Astrocyte of the hippocampus (primary cell): Measurements from ENCODE around the gene MFSD2B.
A peak's percentile ranks its signal among the peaks of the same experiment; 100 is the strongest.
"Not testable (repeated sequence)": the region's sequence is repeated elsewhere in the genome, so short reads cannot be mapped to it uniquely, and the experiment has no call there.

Experiments used
- DNase-seq: peaks from one replicate; pipeline ENCODE4 v3.0.0; 2011; ENCODE audit warnings: low read depth, low spot score

Gene MFSD2B, protein sequence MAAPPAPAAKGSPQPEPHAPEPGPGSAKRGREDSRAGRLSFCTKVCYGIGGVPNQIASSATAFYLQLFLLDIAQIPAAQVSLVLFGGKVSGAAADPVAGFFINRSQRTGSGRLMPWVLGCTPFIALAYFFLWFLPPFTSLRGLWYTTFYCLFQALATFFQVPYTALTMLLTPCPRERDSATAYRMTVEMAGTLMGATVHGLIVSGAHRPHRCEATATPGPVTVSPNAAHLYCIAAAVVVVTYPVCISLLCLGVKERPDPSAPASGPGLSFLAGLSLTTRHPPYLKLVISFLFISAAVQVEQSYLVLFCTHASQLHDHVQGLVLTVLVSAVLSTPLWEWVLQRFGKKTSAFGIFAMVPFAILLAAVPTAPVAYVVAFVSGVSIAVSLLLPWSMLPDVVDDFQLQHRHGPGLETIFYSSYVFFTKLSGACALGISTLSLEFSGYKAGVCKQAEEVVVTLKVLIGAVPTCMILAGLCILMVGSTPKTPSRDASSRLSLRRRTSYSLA

DNA sequence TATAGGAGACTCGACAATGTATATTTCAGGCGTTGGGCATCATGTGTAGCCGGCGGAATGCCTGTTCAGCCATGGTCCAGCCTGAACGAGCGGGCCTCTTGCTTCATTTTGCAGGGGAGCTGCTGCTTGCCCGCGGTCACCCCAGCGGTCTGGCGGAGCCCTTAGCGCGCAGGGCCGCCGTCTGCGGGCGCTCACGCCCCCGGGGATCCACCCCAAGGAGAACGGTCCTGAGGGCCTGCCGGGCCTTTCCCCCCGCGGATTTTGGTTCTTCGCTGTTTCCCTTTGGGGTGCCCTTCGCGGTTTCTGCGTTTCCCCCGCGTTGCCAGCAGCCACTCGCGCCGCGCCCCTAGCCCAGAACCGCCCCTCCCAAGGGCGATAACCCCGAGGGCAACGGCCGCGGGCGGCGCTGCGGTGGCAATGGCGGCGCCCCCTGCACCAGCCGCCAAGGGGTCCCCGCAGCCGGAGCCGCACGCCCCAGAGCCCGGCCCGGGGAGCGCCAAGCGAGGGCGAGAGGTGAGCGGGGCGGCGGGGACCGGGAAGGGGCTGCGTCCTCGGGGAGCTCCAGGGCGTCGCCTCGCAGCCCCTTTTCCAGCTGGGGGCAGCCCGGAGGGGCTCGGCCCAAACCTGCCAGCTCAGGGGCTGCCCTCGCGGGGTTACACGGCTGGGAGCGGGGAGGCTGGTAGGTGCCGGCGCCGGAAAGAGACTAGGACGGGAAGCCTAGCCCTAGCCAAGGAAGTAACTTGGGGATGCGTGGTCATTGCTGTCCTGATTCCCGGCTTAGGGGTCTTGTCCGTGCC is at the start of gene MFSD2B:
Gene MFSD2B (plus strand): TSS at position 406 of the 797 bp plus-strand sequence. CDS start 12 bp downstream, at position 418.
- DNase-seq: peak; percentile 36

DNA sequence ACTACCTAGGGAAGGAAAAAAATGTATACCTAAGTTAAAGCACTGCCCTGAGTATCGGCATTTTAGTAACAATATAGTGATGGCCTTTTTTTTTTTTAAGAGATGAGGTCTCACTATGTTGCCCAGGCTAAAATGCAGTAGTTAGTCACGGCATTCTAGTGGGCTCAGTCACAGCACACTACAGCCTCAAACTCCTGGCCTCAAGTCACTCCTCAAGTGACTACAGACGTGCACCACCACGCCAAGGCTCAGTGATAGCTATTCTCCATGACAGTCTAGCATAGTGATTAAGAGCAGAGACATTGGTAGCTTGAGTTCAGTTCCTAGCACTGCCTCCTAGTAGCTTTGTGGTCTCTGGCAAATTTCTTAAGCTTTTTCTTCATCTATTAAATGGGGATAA is 42.0 kb upstream of the MFSD2B start:
- no peak for DNase-seq

DNA sequence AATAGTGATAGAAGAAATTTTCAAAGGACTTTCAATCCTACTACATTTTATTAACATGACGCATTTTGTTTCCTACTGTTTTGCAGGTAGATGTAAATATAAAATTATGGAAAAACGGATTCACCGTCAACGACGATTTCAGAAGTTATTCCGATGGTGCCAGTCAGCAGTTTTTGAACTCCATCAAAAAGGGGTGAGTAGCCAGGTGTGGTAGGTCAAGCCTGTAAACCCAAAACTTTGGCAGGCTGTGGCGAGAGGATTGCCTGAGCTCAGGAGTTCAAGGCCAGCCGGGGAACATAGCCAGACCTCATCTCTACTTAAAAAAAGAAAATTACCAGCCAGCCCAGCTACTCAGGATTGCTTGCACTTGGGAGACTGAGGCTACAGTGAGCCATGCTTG is 33.0 kb upstream of the MFSD2B start:
- no peak for DNase-seq

DNA sequence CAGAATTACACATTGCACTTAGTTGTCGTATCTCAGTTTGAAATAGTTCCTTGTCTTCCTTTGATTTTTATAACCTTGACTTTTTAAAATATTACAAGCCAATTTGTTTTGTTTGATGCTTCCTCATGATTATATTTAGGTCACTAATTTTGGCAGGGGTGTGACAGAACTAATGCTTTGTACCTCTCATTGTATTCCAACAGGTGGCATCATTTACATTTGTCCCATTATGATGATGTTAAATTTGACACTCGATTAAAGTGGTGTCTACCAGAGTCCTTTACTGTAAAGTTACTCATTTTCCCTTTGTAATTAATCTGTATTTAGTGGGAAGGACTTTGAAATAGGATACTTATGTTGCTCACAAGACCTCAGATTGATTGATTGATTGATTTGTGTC is 21.5 kb upstream of the MFSD2B start:
- DNase-seq: peak; percentile 12

DNA sequence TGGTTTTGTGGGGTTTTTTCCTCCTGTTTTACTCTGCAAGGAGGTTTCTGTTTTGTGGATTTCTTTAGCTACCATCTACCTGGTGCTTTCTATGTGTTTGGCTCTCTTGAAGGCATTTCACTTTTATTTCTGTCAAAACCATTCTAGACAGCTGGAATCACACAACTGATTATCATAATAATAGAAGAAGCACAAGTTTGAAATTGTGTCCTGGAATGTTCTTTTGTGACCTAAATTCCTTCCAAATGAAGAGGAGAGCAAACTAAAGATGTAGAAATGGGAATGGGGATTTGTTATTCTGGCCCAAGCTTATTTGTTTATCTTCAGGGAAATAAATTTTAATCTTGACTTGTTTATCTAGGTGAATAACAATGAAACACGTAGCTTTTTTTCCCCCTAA is 17.0 kb upstream of the MFSD2B start:
- DNase-seq: no peak

DNA sequence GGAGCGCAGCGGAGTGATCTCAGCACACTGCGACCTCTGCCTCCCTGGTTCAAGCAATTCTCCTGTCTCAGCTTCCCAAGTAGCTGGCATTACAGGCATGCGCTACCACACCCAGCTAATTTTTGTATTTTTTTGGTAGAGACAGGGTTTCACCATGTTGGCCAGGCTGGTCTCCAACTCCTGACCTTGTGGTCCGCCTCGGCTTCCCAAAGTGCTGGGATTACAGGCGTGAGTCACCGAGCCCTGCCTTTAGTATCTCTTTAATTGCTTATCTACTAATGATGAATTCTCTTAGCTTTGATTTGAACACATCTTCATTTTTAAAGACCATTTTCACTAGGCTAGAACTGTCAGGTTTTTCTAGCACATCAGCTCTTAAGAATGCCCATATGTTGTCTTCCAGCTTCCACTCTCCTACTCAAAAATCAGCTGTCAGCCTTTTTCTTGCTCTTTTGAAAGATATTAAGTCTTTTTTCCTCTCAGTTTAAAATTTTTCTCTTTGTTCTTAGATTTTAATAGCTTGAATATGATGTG is 16.1 kb upstream of the MFSD2B start:
- no peak for DNase-seq

DNA sequence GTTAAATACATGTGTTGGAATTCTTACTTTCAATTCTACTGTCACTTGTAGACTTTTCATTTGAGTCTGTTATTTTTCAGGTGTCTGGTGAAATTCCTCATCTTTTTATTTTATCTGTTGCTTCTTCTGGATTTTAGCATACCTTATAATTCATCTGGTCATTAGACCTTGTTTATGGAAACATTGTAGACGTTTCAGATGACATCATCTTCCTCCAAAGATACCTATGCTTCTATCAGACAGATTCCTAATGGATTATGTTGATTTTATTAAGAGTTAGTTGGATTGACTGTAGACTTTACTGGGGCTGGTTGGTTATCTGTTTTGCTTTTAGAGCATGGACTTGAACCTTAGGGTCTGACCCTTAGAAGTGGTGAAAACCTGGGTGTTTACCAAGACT is 15.3 kb upstream of the MFSD2B start:
- DNase-seq: no peak

DNA sequence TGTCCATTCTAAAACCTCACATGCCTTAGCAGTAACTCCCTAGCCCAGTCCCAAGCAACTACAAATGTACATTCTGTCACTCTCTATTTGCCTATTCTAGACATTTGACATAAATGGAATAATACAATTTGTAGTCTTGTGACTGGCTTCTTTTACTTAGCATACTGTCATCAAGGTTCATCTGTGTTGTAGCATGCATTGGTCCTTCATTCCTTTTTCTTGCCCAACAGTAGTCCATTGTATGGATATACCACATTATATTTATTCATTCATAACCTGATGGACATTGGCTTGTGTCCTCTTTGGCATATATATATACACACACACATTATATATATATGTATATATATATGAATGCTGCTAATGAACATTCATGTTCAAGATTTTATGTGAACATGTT is 2.2 kb upstream of the MFSD2B start:
- DNase-seq: no peak

DNA sequence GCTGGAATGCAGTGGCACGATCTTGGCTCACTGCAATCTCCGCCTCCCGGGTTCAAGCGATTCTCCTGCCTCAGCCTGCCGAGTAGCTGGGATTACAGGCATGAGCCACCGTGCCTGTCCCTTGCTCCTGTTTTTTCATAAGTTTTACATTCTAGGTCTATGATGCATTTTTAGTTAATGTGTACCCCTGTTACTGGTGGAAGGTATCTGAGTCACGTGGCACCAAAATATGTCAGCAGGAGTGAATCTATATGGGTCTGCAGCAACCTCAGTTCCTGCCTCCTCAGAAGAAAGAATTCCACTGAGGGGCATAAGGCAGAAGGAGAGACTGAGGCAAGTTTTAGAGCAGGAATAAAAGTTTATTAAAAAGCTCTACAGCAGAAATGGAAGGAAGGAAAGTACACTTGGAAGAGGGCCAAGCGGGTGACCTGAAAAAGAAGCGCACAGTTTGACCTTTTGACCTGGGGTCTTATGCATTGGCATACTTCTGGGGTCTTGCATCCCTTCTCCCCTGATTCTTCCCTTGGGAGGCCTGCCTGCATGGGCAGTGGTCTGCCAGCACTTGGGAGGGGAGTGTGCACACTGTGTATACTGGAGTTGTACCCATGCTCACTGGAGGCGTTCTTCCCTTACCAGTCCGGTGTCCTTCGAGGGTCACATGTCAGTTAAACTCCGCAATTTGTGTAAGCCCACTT is 1.1 kb upstream of the MFSD2B start:
- DNase-seq: no peak

DNA sequence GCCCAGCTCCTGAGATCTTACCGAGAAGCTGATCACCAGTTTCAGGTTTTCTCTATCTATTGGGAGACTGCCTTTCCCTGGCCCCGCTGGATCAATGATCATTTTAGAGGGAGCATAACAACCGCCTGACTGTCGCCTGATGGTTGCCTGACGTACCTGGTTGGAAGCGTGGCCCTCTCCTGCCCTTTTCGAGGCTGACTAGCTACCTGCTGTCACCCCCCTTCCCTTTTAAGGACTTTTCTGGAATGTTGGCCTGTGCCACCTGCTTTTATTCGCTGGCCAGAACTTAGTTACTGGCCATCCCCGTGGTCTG is 562 bp upstream of the MFSD2B start:
- no peak for DNase-seq

DNA sequence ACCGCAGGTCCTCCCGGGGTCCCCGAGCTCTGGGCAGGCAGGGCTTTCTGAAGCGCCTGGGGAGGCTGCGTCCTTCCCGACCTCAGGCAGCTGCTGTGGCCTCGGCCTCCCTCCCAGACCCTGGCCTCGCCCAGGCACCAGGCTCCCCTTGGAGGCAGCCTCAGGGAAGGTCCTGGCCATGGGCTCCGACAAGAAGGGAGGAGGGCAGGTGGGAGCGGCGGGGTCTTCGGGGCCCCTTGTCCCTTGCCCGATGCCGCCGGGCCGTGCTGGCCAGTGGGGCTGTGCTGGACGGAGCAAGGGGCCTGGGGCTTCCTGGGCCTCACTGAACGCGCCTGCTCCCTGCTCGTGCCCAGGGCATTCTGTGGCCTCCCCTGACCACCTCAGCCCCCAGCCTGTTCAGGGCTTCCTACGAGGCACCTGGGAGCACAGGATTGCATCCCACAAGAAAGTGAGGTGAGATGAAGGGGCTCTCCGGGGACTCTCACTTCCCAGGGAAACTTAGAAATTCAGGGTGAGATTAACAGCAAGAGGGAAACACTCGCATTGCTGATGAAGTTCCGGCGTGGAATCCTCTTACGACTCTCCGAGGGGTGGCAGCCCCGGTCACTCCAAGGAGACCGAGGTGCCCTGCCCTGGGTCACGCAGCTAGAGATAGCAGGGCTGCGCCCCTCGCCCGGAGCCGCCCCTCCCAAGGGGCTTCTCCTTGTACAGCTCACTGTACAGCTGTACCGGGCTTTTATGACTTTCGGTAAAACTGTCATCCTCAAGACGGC is 778 bp downstream of the MFSD2B start:
- DNase-seq: no peak

DNA sequence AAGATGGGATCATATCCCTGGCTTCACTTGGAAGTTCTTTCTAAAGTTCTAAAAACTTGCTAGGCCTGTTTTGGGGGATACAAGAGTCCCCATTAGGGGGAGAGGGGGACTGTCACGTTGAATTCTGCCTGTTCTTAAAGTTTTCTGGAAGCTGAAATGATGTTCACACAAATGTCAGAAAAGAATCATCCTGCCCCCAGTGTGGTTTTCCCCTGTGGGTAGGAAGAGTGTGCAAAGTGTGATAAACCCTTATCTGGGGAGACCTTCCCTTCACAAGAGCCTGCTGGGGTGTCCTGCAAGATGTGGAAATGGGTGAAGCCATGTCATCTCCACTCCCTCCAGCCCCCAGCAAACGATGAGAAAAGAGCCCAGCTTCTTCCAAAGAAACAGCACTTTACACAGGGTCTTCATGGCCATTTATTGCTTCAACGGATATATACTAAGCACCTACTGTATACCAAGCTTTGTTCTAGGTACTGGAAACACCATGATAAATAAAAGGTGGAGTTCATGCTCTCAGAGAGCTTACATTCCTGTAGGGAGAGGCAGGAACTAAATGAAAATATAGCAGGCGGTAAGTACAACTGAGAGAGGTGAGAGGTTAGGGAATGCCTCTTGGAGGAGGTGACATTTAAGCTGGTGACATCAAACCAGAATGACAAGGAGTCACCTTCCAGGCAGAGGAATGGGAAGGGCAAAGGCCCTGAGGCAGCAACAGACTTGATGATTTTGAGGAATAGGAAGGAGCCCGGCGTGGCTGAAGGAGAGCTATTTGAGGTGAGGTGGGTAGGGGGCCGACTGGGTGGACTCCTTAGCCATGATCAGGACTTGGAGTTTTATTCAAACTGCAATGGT is 1.6 kb downstream of the MFSD2B start:
- DNase-seq: no peak

DNA sequence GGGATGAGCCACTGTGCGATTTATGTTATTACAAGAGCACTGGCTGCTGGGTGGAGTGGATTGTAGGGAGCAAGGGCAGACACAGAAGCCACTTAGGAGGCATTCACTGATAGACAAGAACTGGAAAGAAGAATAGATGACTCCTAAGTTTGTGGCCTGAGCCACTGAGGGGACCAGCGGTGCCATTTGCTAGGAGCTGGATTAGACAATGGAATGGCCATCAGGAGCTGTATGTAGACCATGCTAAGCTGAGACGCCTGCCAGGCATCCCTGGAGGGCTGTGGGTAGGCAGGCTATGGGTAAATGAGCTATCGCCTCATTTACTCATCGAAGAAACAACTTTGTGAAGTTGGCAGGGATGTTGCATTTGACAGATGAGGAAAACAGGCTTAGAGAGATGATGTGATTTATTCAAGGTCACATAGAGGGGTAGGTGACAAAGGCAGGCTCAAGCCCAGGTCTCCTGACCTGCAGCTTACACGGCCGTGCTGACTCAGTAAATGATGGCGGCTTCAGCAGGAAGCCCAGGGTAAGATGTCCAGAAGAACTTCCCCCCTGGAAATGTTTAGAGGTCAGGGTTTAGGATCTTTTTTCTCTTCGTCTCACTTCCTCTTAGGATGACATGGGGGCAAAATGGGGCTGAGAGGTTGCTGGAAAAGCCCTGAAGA is 2.8 kb downstream of the MFSD2B start:
- no peak for DNase-seq

DNA sequence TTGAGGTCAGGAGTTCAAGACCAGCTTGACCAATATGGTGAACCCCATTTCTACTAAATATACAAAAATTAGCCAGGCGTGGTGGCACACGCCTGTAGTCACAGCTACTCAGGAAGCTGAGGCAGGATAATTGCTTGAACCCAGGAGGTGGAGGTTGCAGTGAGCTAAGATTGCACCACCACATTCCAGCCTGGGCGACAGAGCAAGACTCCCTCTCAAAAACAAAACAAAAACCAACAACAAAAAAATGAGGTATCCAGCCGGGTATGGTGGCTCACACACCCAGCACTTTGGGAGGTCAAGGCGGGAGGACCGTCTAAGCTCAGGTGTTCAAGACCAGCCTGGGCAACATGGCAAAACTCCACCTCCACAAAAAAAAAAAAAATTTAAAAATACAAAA is 5.0 kb downstream of the MFSD2B start:
- DNase-seq: not testable (repeated sequence)

DNA sequence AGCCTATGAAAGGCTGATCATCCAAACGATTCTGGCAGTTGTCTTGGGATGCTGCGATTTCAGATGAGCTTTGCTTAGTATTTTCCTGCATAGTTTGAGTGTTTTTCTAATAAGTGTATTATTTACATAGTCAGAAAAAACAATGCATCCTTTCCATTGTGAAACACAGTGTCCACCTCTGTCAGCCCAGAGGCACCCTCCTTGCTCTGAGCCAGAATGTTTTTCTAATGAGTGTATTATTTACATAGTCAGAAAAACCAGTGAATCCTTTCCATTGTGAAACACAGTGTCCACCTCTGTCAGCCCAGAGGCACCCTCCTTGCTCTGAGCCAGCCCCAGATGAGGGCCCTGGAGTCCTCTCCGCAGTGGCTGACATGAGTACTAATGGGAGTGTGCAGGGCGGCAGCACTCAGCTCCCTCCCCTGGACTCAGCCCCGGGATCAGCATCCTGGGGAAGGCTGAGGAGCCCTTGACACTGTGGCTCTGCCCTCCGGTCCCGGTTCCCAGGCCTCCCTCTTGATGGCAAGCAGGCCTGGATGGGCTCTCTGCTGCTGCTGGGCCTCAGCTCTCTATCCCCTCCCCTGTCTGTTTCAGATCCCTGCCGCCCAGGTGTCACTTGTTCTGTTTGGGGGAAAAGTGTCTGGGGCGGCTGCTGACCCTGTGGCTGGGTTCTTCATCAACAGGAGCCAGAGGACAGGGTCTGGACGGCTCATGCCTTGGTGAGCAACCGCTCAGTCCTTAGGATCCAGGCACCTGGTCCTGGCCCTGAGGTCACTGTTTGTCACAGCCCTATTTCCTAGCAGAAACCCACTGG is 5.9 kb downstream of the MFSD2B start:
- peak; percentile 50 for DNase-seq

DNA sequence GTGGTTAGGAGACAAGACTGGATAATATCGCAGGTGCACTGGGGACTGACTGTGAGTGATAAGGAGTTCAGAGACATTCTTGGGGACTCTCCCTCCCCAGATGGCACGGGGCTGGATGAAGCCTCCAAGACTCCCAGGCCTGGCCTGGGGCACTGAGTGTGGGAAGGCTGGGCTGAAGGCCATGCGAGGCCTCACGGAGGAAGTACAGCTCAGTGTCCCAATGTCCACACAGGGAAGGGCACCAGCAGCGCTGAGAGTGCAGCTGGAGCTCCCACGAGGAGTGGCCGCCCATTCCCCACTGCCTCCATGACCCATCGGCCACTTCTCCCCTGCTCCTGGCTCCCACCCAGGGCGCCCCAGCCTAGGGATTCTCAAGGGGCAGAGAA is 6.5 kb downstream of the MFSD2B start:
- DNase-seq: no peak

DNA sequence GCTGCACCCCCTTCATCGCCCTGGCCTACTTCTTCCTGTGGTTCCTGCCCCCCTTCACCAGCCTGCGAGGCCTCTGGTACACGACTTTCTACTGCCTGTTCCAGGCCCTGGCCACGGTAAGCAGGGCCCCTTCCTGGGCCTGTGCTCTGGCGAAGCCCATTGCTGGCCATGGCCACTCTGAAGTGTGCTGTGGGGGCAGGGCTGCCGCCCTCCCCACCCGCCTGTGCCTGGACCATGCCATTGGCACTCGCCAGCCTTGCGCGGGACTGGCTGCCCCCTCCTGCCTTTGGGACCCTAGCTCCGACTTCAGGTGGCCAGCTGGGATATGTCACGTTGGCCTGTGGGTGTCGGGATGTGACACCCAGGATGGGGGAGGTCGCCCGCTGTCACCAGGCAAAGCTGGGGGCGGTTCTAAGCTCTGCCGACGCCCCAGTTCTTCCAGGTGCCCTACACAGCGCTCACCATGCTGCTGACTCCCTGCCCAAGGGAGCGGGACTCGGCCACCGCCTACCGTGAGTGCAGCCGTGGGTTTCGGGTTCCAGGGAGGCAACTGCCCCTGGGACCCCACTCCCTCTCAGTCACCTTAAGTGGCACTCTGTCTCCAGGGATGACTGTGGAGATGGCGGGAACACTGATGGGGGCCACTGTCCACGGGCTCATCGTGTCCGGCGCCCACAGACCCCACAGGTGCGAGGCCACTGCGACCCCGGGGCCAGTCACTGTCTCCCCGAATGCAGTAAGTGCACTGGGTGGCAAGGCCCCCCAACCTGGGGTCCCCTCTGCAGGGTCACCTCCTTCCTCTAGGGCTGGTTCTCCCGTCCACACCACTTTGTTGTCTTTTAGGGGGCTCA is 7.2 kb downstream of the MFSD2B start:
- DNase-seq: no peak

DNA sequence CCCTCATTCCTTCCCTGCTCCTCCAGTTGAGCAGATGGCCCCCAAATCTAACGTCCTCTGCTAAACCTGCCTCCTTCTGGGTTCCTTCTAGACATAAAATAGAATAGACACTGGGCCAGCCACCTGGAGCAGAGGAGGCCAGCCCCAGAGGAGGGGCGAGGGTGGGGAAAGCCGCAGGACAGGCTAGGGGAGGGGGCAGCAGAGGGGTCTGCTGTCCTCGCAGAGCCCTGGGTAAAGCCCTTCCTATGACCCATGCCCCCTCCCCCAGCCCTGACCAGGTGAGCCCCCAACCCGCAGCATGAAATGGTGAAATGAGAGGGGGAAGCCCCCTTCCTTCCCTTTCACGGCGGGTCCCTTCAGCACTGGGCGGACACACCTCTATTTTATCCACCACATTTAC is 7.8 kb downstream of the MFSD2B start:
- no peak for DNase-seq
